Retina (tissue), 1 donor: ENCODE results near the gene PGD.
"Not testable (repeated sequence)": the region's sequence is repeated elsewhere in the genome, so short reads cannot be mapped to it uniquely, and the experiment has no call there.

Experiments used
- DNase-seq: peaks from one replicate; pipeline ENCODE4 v3.0.0-alpha.2; 2016

The PGD gene

GRCh38 chr1:10399444-10399941, 629 bp downstream of the PGD start:
- peak; percentile 74 for DNase-seq

- peak; percentile 11 for DNase-seq
Measured at GRCh38 chr1:10400013-10400412, 1.1 kb downstream of the PGD start.

GRCh38 chr1:10401281-10401680, 2.4 kb downstream of the PGD start:
- no peak for DNase-seq

GRCh38 chr1:10402729-10403274, 3.9 kb downstream of the PGD start:
- no peak for DNase-seq

- DNase-seq = no peak
Measured at GRCh38 chr1:10407201-10407600, 8.3 kb downstream of the PGD start.

GRCh38 chr1:10415211-10415930, 16.5 kb downstream of the PGD start:
- no peak for DNase-seq

- not testable (repeated sequence) for DNase-seq
Measured at GRCh38 chr1:10415967-10416366, 17.1 kb downstream of the PGD start.

GRCh38 chr1:10418741-10419140, 19.9 kb downstream of the PGD start:
- not testable (repeated sequence) for DNase-seq

GRCh38 chr1:10419351-10419750, 20.5 kb downstream of the PGD start:
- no peak for DNase-seq

- no peak for DNase-seq
Measured at GRCh38 chr1:10421637-10422036, 22.8 kb downstream of the PGD start.

- DNase-seq = peak; percentile 9
Measured at GRCh38 chr1:10424034-10424433, 25.2 kb downstream of the PGD start.

- no peak for DNase-seq
Measured at GRCh38 chr1:10424651-10425050, 25.8 kb downstream of the PGD start.

- not testable (repeated sequence) for DNase-seq
Measured at GRCh38 chr1:10425826-10426534, 27.1 kb downstream of the PGD start.

- not testable (repeated sequence) for DNase-seq
Measured at GRCh38 chr1:10426535-10426848, 27.6 kb downstream of the PGD start.

GRCh38 chr1:10428984-10429383, 30.1 kb downstream of the PGD start:
- DNase-seq = no peak

GRCh38 chr1:10429868-10430215, 31.0 kb downstream of the PGD start:
- DNase-seq = no peak

- peak; percentile 99 for DNase-seq
Measured at GRCh38 chr1:10430216-10431069, 31.6 kb downstream of the PGD start, which contains the start of gene CENPS. Gene CENPS, plus strand, starts transcription at chr1:10430433. Its CDS starts 85 bp downstream, at chr1:10430518.

GRCh38 chr1:10431070-10431730, 32.3 kb downstream of the PGD start:
- no peak for DNase-seq

- DNase-seq = no peak
Measured at GRCh38 chr1:10432910-10433700, 34.2 kb downstream of the PGD start.

GRCh38 chr1:10433790-10434189, 34.9 kb downstream of the PGD start:
- no peak for DNase-seq

GRCh38 chr1:10434590-10434989, 35.7 kb downstream of the PGD start:
- no peak for DNase-seq

- no peak for DNase-seq
Measured at GRCh38 chr1:10437052-10437451, 38.2 kb downstream of the PGD start.
